ENCODE measurements around the gene HTR2A.
"Not testable (repeated sequence)": the region's sequence is repeated elsewhere in the genome, so short reads cannot be mapped to it uniquely, and the experiment has no call there.

Gene HTR2A

GRCh38 chr13:46830405-46831005 is 66.3 kb downstream of the HTR2A start:
- Mint-ChIP-seq H3K4me1 (no peaks in the 10 kb centered on the region), H3K9me3 (no peaks in the 10 kb centered on the region), H3K27ac (ENCODE audit: low read depth) (no peak overlapping the region), H3K4me3 (no peak overlapping the region), H3K36me3 (ENCODE audit: insufficient read depth) (no peaks in the 10 kb centered on the region), H3K27me3 (peaks cover 11% of the 10 kb centered on the region)
- ATAC-seq (replicated peaks; ENCODE audit: extremely low read depth, poor library complexity, severe bottlenecking) = no peak
- no peak for DNase-seq (ENCODE audit: low spot score in 2 of 2)

GRCh38 chr13:46822551-46822950 is 74.3 kb downstream of the HTR2A start:
- no peaks in the 10 kb centered on the region for H3K9me3 Mint-ChIP-seq

GRCh38 chr13:46817838-46818476 is 78.9 kb downstream of the HTR2A start:
- no peak overlapping the region for H3K27ac Mint-ChIP-seq (ENCODE audit: low read depth)
- H3K27me3 Mint-ChIP-seq = peaks cover 22% of the 10 kb centered on the region

More at GRCh38 chr13:46822551-46822950, 74.3 kb downstream of the HTR2A start:
- no peak overlapping the region for H3K4me3 Mint-ChIP-seq
- H3K36me3 Mint-ChIP-seq (ENCODE audit: insufficient read depth) = no peaks in the 10 kb centered on the region
- H3K27me3 Mint-ChIP-seq = peaks cover 13% of the 10 kb centered on the region
- no peak for DNase-seq (ENCODE audit: low spot score in 2 of 2)
- no peak overlapping the region for H3K27ac Mint-ChIP-seq (ENCODE audit: low read depth)
- no peak for ATAC-seq (replicated peaks; ENCODE audit: extremely low read depth, poor library complexity, severe bottlenecking)
- H3K4me1 Mint-ChIP-seq = no peaks in the 10 kb centered on the region

GRCh38 chr13:46817095-46817494 is 79.8 kb downstream of the HTR2A start:
- H3K27ac Mint-ChIP-seq (ENCODE audit: low read depth) = no peak overlapping the region
- peaks cover 31% of the 10 kb centered on the region for H3K27me3 Mint-ChIP-seq
- H3K4me1 Mint-ChIP-seq = no peaks in the 10 kb centered on the region
- no peaks in the 10 kb centered on the region for H3K36me3 Mint-ChIP-seq (ENCODE audit: insufficient read depth)
- H3K4me3 Mint-ChIP-seq = no peak overlapping the region
- no peak for DNase-seq (ENCODE audit: low spot score in 2 of 2)
- H3K9me3 Mint-ChIP-seq = peaks cover 15% of the 10 kb centered on the region
- ATAC-seq (replicated peaks; ENCODE audit: extremely low read depth, poor library complexity, severe bottlenecking) = no peak

More at GRCh38 chr13:46817838-46818476, 78.9 kb downstream of the HTR2A start:
- no peaks in the 10 kb centered on the region for H3K4me1 Mint-ChIP-seq
- DNase-seq (ENCODE audit: low spot score in 2 of 2) = no peak
- peaks cover 7% of the 10 kb centered on the region for H3K9me3 Mint-ChIP-seq
- ATAC-seq (replicated peaks; ENCODE audit: extremely low read depth, poor library complexity, severe bottlenecking) = no peak
- no peaks in the 10 kb centered on the region for H3K36me3 Mint-ChIP-seq (ENCODE audit: insufficient read depth)
- H3K4me3 Mint-ChIP-seq = no peak overlapping the region

- peaks cover 38% of the 10 kb centered on the region for H3K27me3 Mint-ChIP-seq
Measured at GRCh38 chr13:46816371-46816770, 80.5 kb downstream of the HTR2A start.

GRCh38 chr13:46812301-46812797 is 84.5 kb downstream of the HTR2A start:
- ATAC-seq (replicated peaks; ENCODE audit: extremely low read depth, poor library complexity, severe bottlenecking) = no peak
- H3K36me3 Mint-ChIP-seq (ENCODE audit: insufficient read depth) = no peaks in the 10 kb centered on the region

More at GRCh38 chr13:46816371-46816770, 80.5 kb downstream of the HTR2A start:
- DNase-seq (ENCODE audit: low spot score in 2 of 2) (no peak), ATAC-seq (replicated peaks; ENCODE audit: extremely low read depth, poor library complexity, severe bottlenecking) (no peak)
- H3K36me3 Mint-ChIP-seq (ENCODE audit: insufficient read depth) = no peaks in the 10 kb centered on the region
- H3K4me1 Mint-ChIP-seq = no peaks in the 10 kb centered on the region
- H3K4me3 Mint-ChIP-seq = no peak overlapping the region
- no peak overlapping the region for H3K27ac Mint-ChIP-seq (ENCODE audit: low read depth)
- H3K9me3 Mint-ChIP-seq = peaks cover 18% of the 10 kb centered on the region

GRCh38 chr13:46810440-46810839 is 86.4 kb downstream of the HTR2A start:
- Mint-ChIP-seq H3K4me1 (no peaks in the 10 kb centered on the region), H3K27me3 (peaks cover 48% of the 10 kb centered on the region), H3K4me3 (no peak overlapping the region), H3K9me3 (peaks cover 18% of the 10 kb centered on the region), H3K27ac (ENCODE audit: low read depth) (no peak overlapping the region), H3K36me3 (ENCODE audit: insufficient read depth) (no peaks in the 10 kb centered on the region)
- DNase-seq (ENCODE audit: low spot score in 2 of 2) (no peak), ATAC-seq (replicated peaks; ENCODE audit: extremely low read depth, poor library complexity, severe bottlenecking) (no peak)

More at GRCh38 chr13:46812301-46812797, 84.5 kb downstream of the HTR2A start:
- peaks cover 48% of the 10 kb centered on the region for H3K27me3 Mint-ChIP-seq
- no peak for DNase-seq (ENCODE audit: low spot score in 2 of 2)
- peaks cover 18% of the 10 kb centered on the region for H3K9me3 Mint-ChIP-seq
- no peak overlapping the region for H3K4me3 Mint-ChIP-seq
- H3K27ac Mint-ChIP-seq (ENCODE audit: low read depth) = no peak overlapping the region
- no peaks in the 10 kb centered on the region for H3K4me1 Mint-ChIP-seq

- ATAC-seq (replicated peaks; ENCODE audit: extremely low read depth, poor library complexity, severe bottlenecking); H3K9me3 Mint-ChIP-seq; H3K36me3 Mint-ChIP-seq (ENCODE audit: insufficient read depth); H3K4me1 Mint-ChIP-seq; H3K27ac Mint-ChIP-seq (ENCODE audit: low read depth); DNase-seq (ENCODE audit: low spot score in 2 of 2); H3K4me3 Mint-ChIP-seq: not testable (repeated sequence)
- peaks cover 11% of the 10 kb centered on the region for H3K27me3 Mint-ChIP-seq
Measured at GRCh38 chr13:46804921-46805320, 91.9 kb downstream of the HTR2A start.

GRCh38 chr13:46804391-46804815 is 92.5 kb downstream of the HTR2A start:
- Mint-ChIP-seq H3K4me1 (no peaks in the 10 kb centered on the region), H3K27ac (ENCODE audit: low read depth) (no peak overlapping the region), H3K9me3 (no peaks in the 10 kb centered on the region), H3K36me3 (ENCODE audit: insufficient read depth) (no peaks in the 10 kb centered on the region), H3K4me3 (no peak overlapping the region), H3K27me3 (peaks cover 11% of the 10 kb centered on the region)
- ATAC-seq (replicated peaks; ENCODE audit: extremely low read depth, poor library complexity, severe bottlenecking) (no peak), DNase-seq (ENCODE audit: low spot score in 2 of 2) (no peak)

GRCh38 chr13:46803586-46803985 is 93.3 kb downstream of the HTR2A start:
- Mint-ChIP-seq H3K27me3 (peaks cover 11% of the 10 kb centered on the region), H3K4me3 (no peak overlapping the region), H3K9me3 (no peaks in the 10 kb centered on the region), H3K36me3 (ENCODE audit: insufficient read depth) (no peaks in the 10 kb centered on the region), H3K4me1 (no peaks in the 10 kb centered on the region), H3K27ac (ENCODE audit: low read depth) (no peak overlapping the region)
- no peak for DNase-seq (ENCODE audit: low spot score in 2 of 2)
- no peak for ATAC-seq (replicated peaks; ENCODE audit: extremely low read depth, poor library complexity, severe bottlenecking)

GRCh38 chr13:46801858-46802257 is 95.0 kb downstream of the HTR2A start:
- H3K36me3 Mint-ChIP-seq (ENCODE audit: insufficient read depth) = peaks cover 6% of the 10 kb centered on the region
- DNase-seq (ENCODE audit: low spot score in 2 of 2) = no peak
- ATAC-seq (replicated peaks; ENCODE audit: extremely low read depth, poor library complexity, severe bottlenecking) = no peak
- H3K4me3 Mint-ChIP-seq = no peak overlapping the region
- H3K4me1 Mint-ChIP-seq = peaks cover 9% of the 10 kb centered on the region
- H3K27ac Mint-ChIP-seq (ENCODE audit: low read depth) = no peak overlapping the region
- no peaks in the 10 kb centered on the region for H3K27me3 Mint-ChIP-seq
- H3K9me3 Mint-ChIP-seq = no peaks in the 10 kb centered on the region

- Mint-ChIP-seq H3K4me3 (no peak overlapping the region), H3K27ac (ENCODE audit: low read depth) (no peak overlapping the region), H3K36me3 (ENCODE audit: insufficient read depth) (peaks cover 6% of the 10 kb centered on the region), H3K27me3 (no peaks in the 10 kb centered on the region), H3K4me1 (peaks cover 25% of the 10 kb centered on the region), H3K9me3 (no peaks in the 10 kb centered on the region)
- ATAC-seq (replicated peaks; ENCODE audit: extremely low read depth, poor library complexity, severe bottlenecking) (no peak), DNase-seq (ENCODE audit: low spot score in 2 of 2) (no peak)
Measured at GRCh38 chr13:46799139-46799538, 97.7 kb downstream of the HTR2A start.

All from central memory CD8-positive, alpha-beta T cell (primary cell).